ENCODE results near the gene CDKN2AIPNL. TPM values are rescaled to one million over a fixed set of nuclear protein-coding genes. Genes with fewer than 3 reads are reported as not detected.

CDKN2AIPNL gene
- total RNA-seq, 1 experiment from 2014 or later = 82.4 TPM

- intact Hi-C loops (cut with micrococcal nuclease) = loop anchor here (1.0 to 2.0 kb wide), 4 partner anchors 24 to 166 kb away; no protein-coding TSS in a partner anchor
- no peaks in the 10 kb centered on the region for H3K9me3 Mint-ChIP-seq (ENCODE audit: unreplicated experiment)
- H3K27ac Mint-ChIP-seq (ENCODE audit: low read depth, unreplicated experiment) = peak overlapping the region; percentile 91
- peaks cover 31% of the 10 kb centered on the region for H3K36me3 Mint-ChIP-seq (ENCODE audit: insufficient read depth, unreplicated experiment)
- ChIA-PET POLR2A (interaction anchor here (0.5 to 9.8 kb wide), 39 partner anchors 8 to 493 kb away, joined by 3 to 147 read pairs (median 5); partner anchors contain the start of genes JADE2, SKP1 and UBE2B), CTCF (interaction anchor here (0.6 to 8.5 kb wide), 51 partner anchors 8 to 494 kb away, joined by 3 to 86 read pairs (median 4); partner anchors contain the start of genes PCBD2 and UBE2B)
- peak overlapping the region; percentile 96 for H3K4me3 Mint-ChIP-seq (ENCODE audit: unreplicated experiment)
- TF ChIP-seq CTCF (IDR thresholded peaks at IDR 0.05; ENCODE audit: unreplicated experiment) = no peak
- BruUV-seq (replicated peaks) = no TSS peak
- no peaks in the 10 kb centered on the region for H3K27me3 Mint-ChIP-seq (ENCODE audit: insufficient read depth, unreplicated experiment)
- H3K4me1 Mint-ChIP-seq (ENCODE audit: insufficient read depth, unreplicated experiment) = peaks cover 37% of the 10 kb centered on the region
- no peak for DNase-seq (ENCODE audit: unreplicated experiment)
Observed at GRCh38 chr5:134411228-134411545, 494 bp downstream of the CDKN2AIPNL start.

- BruUV-seq (replicated peaks) = TSS peak; percentile 66
- DNase-seq (ENCODE audit: unreplicated experiment) = no peak
- Mint-ChIP-seq H3K9me3 (ENCODE audit: unreplicated experiment) (no peaks in the 10 kb centered on the region), H3K36me3 (ENCODE audit: insufficient read depth, unreplicated experiment) (peaks cover 33% of the 10 kb centered on the region), H3K27ac (ENCODE audit: low read depth, unreplicated experiment) (peak overlapping the region; percentile 91), H3K27me3 (ENCODE audit: insufficient read depth, unreplicated experiment) (no peaks in the 10 kb centered on the region), H3K4me3 (ENCODE audit: unreplicated experiment) (peak overlapping the region; percentile 96), H3K4me1 (ENCODE audit: insufficient read depth, unreplicated experiment) (peaks cover 37% of the 10 kb centered on the region)
- TF ChIP-seq CTCF (IDR thresholded peaks at IDR 0.05; ENCODE audit: unreplicated experiment) = no peak
- CTCF ChIA-PET = interaction anchor here (0.6 to 8.5 kb wide), 48 partner anchors 7 to 494 kb away, joined by 3 to 86 read pairs (median 4); partner anchors contain the start of genes PCBD2 and UBE2B
- POLR2A ChIA-PET = interaction anchor here (0.5 to 9.8 kb wide), 33 partner anchors 8 to 493 kb away, joined by 3 to 147 read pairs (median 6); partner anchors contain the start of genes JADE2, SKP1 and UBE2B
- intact Hi-C loops (cut with micrococcal nuclease) = loop anchor here (1.0 to 2.0 kb wide), 4 partner anchors 24 to 166 kb away; no protein-coding TSS in a partner anchor
Observed at GRCh38 chr5:134410822-134411221, 859 bp downstream of the CDKN2AIPNL start.

- no peak for DNase-seq (ENCODE audit: unreplicated experiment)
- Mint-ChIP-seq H3K27ac (ENCODE audit: low read depth, unreplicated experiment) (peak overlapping the region; percentile 91), H3K27me3 (ENCODE audit: insufficient read depth, unreplicated experiment) (no peaks in the 10 kb centered on the region), H3K4me3 (ENCODE audit: unreplicated experiment) (peak overlapping the region; percentile 39), H3K4me1 (ENCODE audit: insufficient read depth, unreplicated experiment) (peaks cover 37% of the 10 kb centered on the region), H3K9me3 (ENCODE audit: unreplicated experiment) (no peaks in the 10 kb centered on the region), H3K36me3 (ENCODE audit: insufficient read depth, unreplicated experiment) (peaks cover 40% of the 10 kb centered on the region)
- no peak for TF ChIP-seq CTCF (IDR thresholded peaks at IDR 0.05; ENCODE audit: unreplicated experiment)
- POLR2A ChIA-PET = interaction anchor here (0.6 to 9.8 kb wide), 12 partner anchors 14 to 350 kb away, joined by 3 to 147 read pairs (median 40); partner anchors contain the start of genes JADE2, SEC24A and UBE2B
- CTCF ChIA-PET = interaction anchor here (0.6 to 8.5 kb wide), 12 partner anchors 8 to 148 kb away, joined by 3 to 86 read pairs (median 3); no protein-coding TSS in a partner anchor
- TSS peak; percentile 0 for BruUV-seq (replicated peaks)
- intact Hi-C loops (cut with micrococcal nuclease) = no loop called here
Observed at GRCh38 chr5:134409321-134409720, 2.4 kb downstream of the CDKN2AIPNL start.

GRCh38 chr5:134406390-134406789 lies 5.3 kb downstream of the CDKN2AIPNL start:
- no peak overlapping the region for H3K27ac Mint-ChIP-seq (ENCODE audit: low read depth, unreplicated experiment)
- no peaks in the 10 kb centered on the region for H3K9me3 Mint-ChIP-seq (ENCODE audit: unreplicated experiment)
- H3K4me1 Mint-ChIP-seq (ENCODE audit: insufficient read depth, unreplicated experiment) = peaks cover 27% of the 10 kb centered on the region
- CTCF ChIA-PET = interaction anchor here (0.6 to 2.0 kb wide), 12 partner anchors 10 to 433 kb away, joined by 3 to 10 read pairs (median 3); no protein-coding TSS in a partner anchor
- H3K4me3 Mint-ChIP-seq (ENCODE audit: unreplicated experiment) = no peak overlapping the region
- no peak for DNase-seq (ENCODE audit: unreplicated experiment)
- H3K36me3 Mint-ChIP-seq (ENCODE audit: insufficient read depth, unreplicated experiment) = peaks cover 58% of the 10 kb centered on the region
- POLR2A ChIA-PET = interaction anchor here (1.4 to 9.8 kb wide), 6 partner anchors 11 to 122 kb away, joined by 4 to 147 read pairs (median 8); partner anchors contain the start of gene UBE2B
- intact Hi-C loops (cut with micrococcal nuclease) = no loop called here
- no peaks in the 10 kb centered on the region for H3K27me3 Mint-ChIP-seq (ENCODE audit: insufficient read depth, unreplicated experiment)
- BruUV-seq (replicated peaks) = no TSS peak
- no peak for TF ChIP-seq CTCF (IDR thresholded peaks at IDR 0.05; ENCODE audit: unreplicated experiment)

All from MCF 10A (cell line).